ENCODE data around the gene GPC6.

DNA sequence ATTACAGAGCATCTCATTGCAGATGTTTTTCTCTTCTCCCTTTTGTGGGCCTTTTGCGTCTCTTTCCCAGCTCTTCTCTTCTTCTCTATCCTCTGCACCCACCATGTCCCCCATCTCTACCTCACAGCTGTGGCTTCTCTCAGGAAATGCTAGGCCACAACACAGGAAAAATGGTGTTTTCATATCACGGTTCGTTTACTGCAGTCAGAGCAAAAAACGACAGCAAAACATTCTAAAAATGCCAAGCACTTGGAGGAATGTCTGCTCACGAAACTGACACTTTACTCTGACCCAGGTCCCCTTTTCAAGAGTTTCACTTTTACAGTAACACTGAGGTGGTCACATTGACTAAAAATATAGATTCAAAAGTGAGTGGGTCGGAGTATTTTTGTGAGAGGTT lies 1100.7 kb downstream of the GPC6 start:
- no peak for TF ChIP-seq GATA2 (IDR thresholded peaks at IDR 0.05; ENCODE audit: low read depth, low read length)
- TF ChIP-seq GATA3 (IDR thresholded peaks at IDR 0.05; ENCODE audit: low read depth, low read length) = no peak

All from SH-SY5Y (cell line).